PC-3 (cell line): ENCODE measurements around the gene PCCA. TPM values are rescaled to one million over a fixed set of nuclear protein-coding genes. Genes with fewer than 3 reads are reported as not detected.

ENCODE experiments used
- ATAC-seq: fragments of 200-7000 bp; cut with Tn5 transposase; 2 replicates; pipeline ENCODE4 v1.9.1; 2020; ENCODE audit warnings: mild to moderate bottlenecking, moderate library complexity
- BruUV-seq: library from RNA; stranded (reverse); fragments of 400-500 nt; replicated peaks from 2 replicates; lab custom pipeline; 2021; lab: Mats Ljungman, UMichigan
- CTCF ChIA-PET: fragments of 300-600 bp; sonication (Branson Sonifier 250); formaldehyde crosslinking; loops from one replicate; lab custom pipeline; 2022; ENCODE audit warnings: antibody characterized with exemption; lab: Charles Lee
- POLR2A ChIA-PET: fragments of 300-600 bp; sonication (Branson Sonifier 250); formaldehyde crosslinking; loops from one replicate; lab custom pipeline; 2022; ENCODE audit warnings: antibody characterized with exemption; ENCODE audit not compliant: unreplicated experiment; lab: Charles Lee
- DNase-seq: peaks from one replicate; pipeline ENCODE4 v3.0.0-alpha.2; 2015
- H2AFZ ChIP-seq: fragments of 300-600 bp; sonication (generic); 2 replicates; pipeline ENCODE4 v1.6.0; 2016; ENCODE audit warnings: antibody characterized with exemption, low read length
- H3F3A ChIP-seq: fragments of 300-600 bp; sonication (generic); one replicate; pipeline ENCODE4 v1.6.0; 2017; ENCODE audit warnings: antibody characterized with exemption, low read length, control low read depth, mild to moderate bottlenecking; ENCODE audit not compliant: unreplicated experiment
- H3K27ac ChIP-seq: fragments of 300-600 bp; sonication (generic); 2 replicates; pipeline ENCODE4 v1.5.1; 2016; ENCODE audit warnings: mild to moderate bottlenecking, low read length
- H3K27me3 ChIP-seq: fragments of 300-600 bp; sonication (generic); 2 replicates; pipeline ENCODE4 v1.6.1; 2016; ENCODE audit warnings: low read length, mixed read lengths
- H3K36me3 ChIP-seq: fragments of 300-600 bp; sonication (generic); 2 replicates; pipeline ENCODE4 v1.6.1; 2016; ENCODE audit warnings: low read depth, mixed run types, low read length, mixed read lengths
- H3K4me1 ChIP-seq: fragments of 300-600 bp; sonication (generic); 2 replicates; pipeline ENCODE4 v1.5.1; 2016; ENCODE audit warnings: low read length; ENCODE audit not compliant: insufficient read depth
- H3K4me2 ChIP-seq: fragments of 300-600 bp; sonication (generic); 2 replicates; pipeline ENCODE4 v1.6.0; 2016; ENCODE audit warnings: low read length
- H3K4me3 ChIP-seq: fragments of 300-600 bp; sonication (generic); 2 replicates; pipeline ENCODE4 v1.5.1; 2016; ENCODE audit warnings: mild to moderate bottlenecking, low read length, mixed read lengths
- H3K79me2 ChIP-seq: fragments of 300-600 bp; sonication (generic); 2 replicates; pipeline ENCODE4 v1.6.1; 2017; ENCODE audit warnings: low read length, mixed read lengths
- H3K9ac ChIP-seq: fragments of 300-600 bp; sonication (generic); 2 replicates; pipeline ENCODE4 v1.6.0; 2016; ENCODE audit warnings: mild to moderate bottlenecking, low read length
- H3K9me2 ChIP-seq: fragments of 300-600 bp; sonication (generic); replicated peaks from 2 replicates; pipeline ENCODE4 v1.6.1; 2016; ENCODE audit warnings: mixed run types, low read length, mixed read lengths
- H3K9me3 ChIP-seq: fragments of 300-600 bp; sonication (generic); 2 replicates; pipeline ENCODE4 v1.6.1; 2016; ENCODE audit warnings: low read length, mixed read lengths
- H4K20me1 ChIP-seq: fragments of 300-600 bp; sonication (generic); 2 replicates; pipeline ENCODE4 v1.6.1; 2016; ENCODE audit warnings: low read length, mixed read lengths
- CTCF ChIP-seq: fragments of 300-600 bp; sonication (generic); conservative IDR thresholded peaks from 2 replicates; pipeline ENCODE4 v1.5.1; 2017; ENCODE audit warnings: antibody characterized with exemption, low read depth, mild to moderate bottlenecking, low read length
- EZH2 ChIP-seq: fragments of 300-600 bp; sonication (generic); IDR thresholded peaks from one replicate; pipeline ENCODE4 v1.6.1; 2017; ENCODE audit warnings: antibody characterized with exemption, mild to moderate bottlenecking, low read length; ENCODE audit not compliant: unreplicated experiment
- EZH2phosphoT487 ChIP-seq: fragments of 300-600 bp; sonication (generic); IDR thresholded peaks from 2 replicates; pipeline ENCODE4 v1.6.1; 2018; ENCODE audit warnings: mild to moderate bottlenecking, antibody characterized with exemption, low read length, borderline replicate concordance
- intact Hi-C: fragments of 100-400 bp; cut with micrococcal nuclease; formaldehyde crosslinking; loops from 2 replicates; pipeline ENCODE4 v1.9.0; 2023
- total RNA-seq: library from RNA; depleted of rRNA; stranded (reverse); fragments of >200 nt; gene quantifications from 2 replicates; pipeline ENCODE4 v1.2.3, GENCODE V29; 2014

Gene PCCA
- total RNA-seq, 1 experiment from 2014 or later, result 10.5 TPM

DNA sequence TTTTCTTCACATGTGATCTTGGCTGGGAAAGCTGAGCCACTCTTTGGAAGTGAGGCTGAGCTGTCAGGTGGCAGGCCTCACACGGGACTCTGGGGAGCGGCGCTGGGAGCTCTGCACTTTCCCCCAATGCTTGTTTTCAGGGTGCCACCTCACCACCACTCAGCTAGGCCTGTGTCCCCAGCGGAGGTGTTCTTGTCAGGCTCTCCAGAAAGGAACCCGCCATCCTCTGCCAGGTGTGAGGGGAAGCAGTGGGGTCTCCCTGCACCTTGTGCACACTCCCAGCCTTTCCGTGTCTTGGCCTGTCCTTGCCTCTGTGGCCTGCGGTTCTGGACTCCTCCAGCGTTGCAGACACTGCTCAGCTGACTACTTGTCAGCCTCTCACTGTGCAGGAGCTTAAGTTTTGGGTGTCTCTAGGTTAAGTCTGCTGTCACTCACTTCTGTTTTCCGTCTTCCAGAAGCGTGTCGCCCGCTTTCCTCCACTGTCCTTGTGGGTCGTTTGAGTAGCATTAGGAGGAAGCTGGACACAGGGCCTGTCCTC is 447.8 kb downstream of the PCCA start:
- Histone ChIP-seq H3F3A (no peaks in the 10 kb centered on the region), H3K9ac (no peak overlapping the region), H3K4me3 (no peak overlapping the region), H3K9me3 (no peaks in the 10 kb centered on the region), H3K36me3 (no peaks in the 10 kb centered on the region), H3K79me2 (no peaks in the 10 kb centered on the region), H4K20me1 (no peaks in the 10 kb centered on the region), H2AFZ (no peak overlapping the region), H3K4me2 (no peak overlapping the region), H3K27ac (no peak overlapping the region), H3K4me1 (no peaks in the 10 kb centered on the region), H3K9me2 (no peaks in the 10 kb centered on the region), H3K27me3 (no peaks in the 10 kb centered on the region)
- ChIA-PET POLR2A (no interaction called here), CTCF (no interaction called here)
- ATAC-seq, result no peak
- intact Hi-C loops, result no loop called here
- no TSS peak for BruUV-seq
- TF ChIP-seq EZH2phosphoT487 (no peak), CTCF (no peak), EZH2 (no peak)
- no peak for DNase-seq

GRCh38 chr13:100537486-100537885 is 448.6 kb downstream of the PCCA start:
- Histone ChIP-seq H3K79me2 (no peaks in the 10 kb centered on the region), H3K9ac (no peak overlapping the region), H3K9me2 (no peaks in the 10 kb centered on the region), H3K36me3 (no peaks in the 10 kb centered on the region), H3F3A (no peaks in the 10 kb centered on the region), H3K4me2 (no peak overlapping the region), H3K4me3 (no peak overlapping the region), H4K20me1 (no peaks in the 10 kb centered on the region), H2AFZ (no peak overlapping the region), H3K27me3 (no peaks in the 10 kb centered on the region), H3K9me3 (no peaks in the 10 kb centered on the region), H3K4me1 (no peaks in the 10 kb centered on the region), H3K27ac (no peak overlapping the region)
- DNase-seq (no peak), ATAC-seq (no peak)
- TF ChIP-seq EZH2phosphoT487 (no peak), EZH2 (no peak)
- BruUV-seq, result no TSS peak
- ChIA-PET CTCF (no interaction called here), POLR2A (no interaction called here)
- intact Hi-C loops, result no loop called here

- Histone ChIP-seq H3K4me1 (no peaks in the 10 kb centered on the region), H3K9me3 (no peaks in the 10 kb centered on the region), H3K27ac (no peak overlapping the region), H3K9ac (no peak overlapping the region), H3F3A (no peaks in the 10 kb centered on the region), H3K27me3 (no peaks in the 10 kb centered on the region), H3K9me2 (no peaks in the 10 kb centered on the region), H3K4me2 (no peak overlapping the region), H2AFZ (no peak overlapping the region), H3K36me3 (no peaks in the 10 kb centered on the region), H3K79me2 (no peaks in the 10 kb centered on the region), H3K4me3 (no peak overlapping the region), H4K20me1 (no peaks in the 10 kb centered on the region)
- no peak for DNase-seq
- CTCF ChIA-PET, result no interaction called here
- no peak for ATAC-seq
- no TSS peak for BruUV-seq
- TF ChIP-seq EZH2 (no peak), EZH2phosphoT487 (no peak), CTCF (no peak)
- intact Hi-C loops, result no loop called here
- POLR2A ChIA-PET, result no interaction called here
Observed at GRCh38 chr13:100537951-100538462, 449.1 kb downstream of the PCCA start.
